ENCODE results near the gene BTN1A1.
"Not testable (repeated sequence)": the region's sequence is repeated elsewhere in the genome, so short reads cannot be mapped to it uniquely, and the experiment has no call there.

The BTN1A1 gene

GRCh38 chr6:26500102-26500501 is at the start of gene BTN1A1:
Gene BTN1A1, plus strand, starts transcription at chr6:26500303. Its CDS starts 984 bp downstream, at chr6:26501287.
- no peak for DNase-seq (ENCODE audit: low read depth in 2 of 2)

- DNase-seq (ENCODE audit: low read depth in 2 of 2), result no peak
Measured at GRCh38 chr6:26452631-26453235, 47.4 kb upstream of the BTN1A1 start.

- no peak for DNase-seq (ENCODE audit: low read depth in 2 of 2)
Measured at GRCh38 chr6:26454631-26455030, 45.5 kb upstream of the BTN1A1 start.

- no peak for DNase-seq (ENCODE audit: low read depth in 2 of 2)
Measured at GRCh38 chr6:26455357-26455970, 44.6 kb upstream of the BTN1A1 start.

GRCh38 chr6:26457264-26457805 is 42.8 kb upstream of the BTN1A1 start:
- DNase-seq (ENCODE audit: low read depth in 2 of 2), result no peak

- DNase-seq (ENCODE audit: low read depth in 2 of 2), result peak; percentile 40 to 52
Measured at GRCh38 chr6:26457806-26458688, 42.1 kb upstream of the BTN1A1 start, which contains the start of gene BTN2A1. Gene BTN2A1, plus strand, starts transcription at chr6:26457955. Its CDS starts 682 bp downstream, at chr6:26458637.

- DNase-seq (ENCODE audit: low read depth in 2 of 2), result no peak
Measured at GRCh38 chr6:26459023-26459810, 40.9 kb upstream of the BTN1A1 start.

- not testable (repeated sequence) for DNase-seq (ENCODE audit: low read depth in 2 of 2)
Measured at GRCh38 chr6:26461353-26461752, 38.8 kb upstream of the BTN1A1 start.

- DNase-seq (ENCODE audit: low read depth in 2 of 2), result no peak
Measured at GRCh38 chr6:26464014-26464413, 36.1 kb upstream of the BTN1A1 start.

GRCh38 chr6:26464416-26465131 is 35.5 kb upstream of the BTN1A1 start:
- DNase-seq (ENCODE audit: low read depth in 2 of 2), result no peak

- DNase-seq (ENCODE audit: low read depth in 2 of 2), result no peak
Measured at GRCh38 chr6:26465776-26466175, 34.3 kb upstream of the BTN1A1 start.

GRCh38 chr6:26468829-26469228 is 31.3 kb upstream of the BTN1A1 start:
- no peak for DNase-seq (ENCODE audit: low read depth in 2 of 2)

- no peak for DNase-seq (ENCODE audit: low read depth in 2 of 2)
Measured at GRCh38 chr6:26470643-26471042, 29.5 kb upstream of the BTN1A1 start.

- no peak for DNase-seq (ENCODE audit: low read depth in 2 of 2)
Measured at GRCh38 chr6:26471970-26472369, 28.1 kb upstream of the BTN1A1 start.

GRCh38 chr6:26472549-26473290 is 27.4 kb upstream of the BTN1A1 start:
- no peak for DNase-seq (ENCODE audit: low read depth in 2 of 2)

GRCh38 chr6:26473429-26473757 is 26.7 kb upstream of the BTN1A1 start:
- no peak for DNase-seq (ENCODE audit: low read depth in 2 of 2)

- peak; percentile 51 to 68 for DNase-seq (ENCODE audit: low read depth in 2 of 2)
Measured at GRCh38 chr6:26473758-26474438, 26.2 kb upstream of the BTN1A1 start.

GRCh38 chr6:26474439-26474881 is 25.6 kb upstream of the BTN1A1 start:
- no peak for DNase-seq (ENCODE audit: low read depth in 2 of 2)

All from stimulated activated CD4-positive, alpha-beta T cell treated with anti-CD3 and anti-CD28 coated beads, Interleukin-1b, Interleukin-23, amount 100 ng/mL, for 4 hours (primary cell).